NCI-H2171 (cell line): ENCODE results near the gene ZNF407.

Experiments used
- DNase-seq: peaks from one replicate; lab custom pipeline; 2025; lab: John Stamatoyannopoulos, UW

ZNF407 gene

GRCh38 chr18:74722237-74722636 lies 124.6 kb downstream of the ZNF407 start:
- no peak for DNase-seq

GRCh38 chr18:74724186-74724585 lies 126.5 kb downstream of the ZNF407 start:
- no peak for DNase-seq

- no peak for DNase-seq
Measured at GRCh38 chr18:74725690-74726089, 128.0 kb downstream of the ZNF407 start.

- no peak for DNase-seq
Measured at GRCh38 chr18:74728586-74728985, 130.9 kb downstream of the ZNF407 start.

- no peak for DNase-seq
Measured at GRCh38 chr18:74731097-74731496, 133.4 kb downstream of the ZNF407 start.

- no peak for DNase-seq
Measured at GRCh38 chr18:74732380-74732779, 134.7 kb downstream of the ZNF407 start.

GRCh38 chr18:74733598-74733997 lies 135.9 kb downstream of the ZNF407 start:
- no peak for DNase-seq

- DNase-seq: no peak
Measured at GRCh38 chr18:74734013-74734444, 136.4 kb downstream of the ZNF407 start.

GRCh38 chr18:74739926-74740325 lies 142.3 kb downstream of the ZNF407 start:
- DNase-seq: no peak

GRCh38 chr18:74742573-74743243 lies 145.0 kb downstream of the ZNF407 start:
- no peak for DNase-seq

- no peak for DNase-seq
Measured at GRCh38 chr18:74745633-74746403, 148.1 kb downstream of the ZNF407 start.

- no peak for DNase-seq
Measured at GRCh38 chr18:74748809-74749208, 151.1 kb downstream of the ZNF407 start.

GRCh38 chr18:74758995-74759394 lies 161.3 kb downstream of the ZNF407 start:
- no peak for DNase-seq

GRCh38 chr18:74760026-74760425 lies 162.4 kb downstream of the ZNF407 start:
- no peak for DNase-seq

GRCh38 chr18:74760436-74760835 lies 162.8 kb downstream of the ZNF407 start:
- DNase-seq: no peak

- DNase-seq: no peak
Measured at GRCh38 chr18:74766251-74766650, 168.6 kb downstream of the ZNF407 start.

- no peak for DNase-seq
Measured at GRCh38 chr18:74768096-74768495, 170.4 kb downstream of the ZNF407 start.

GRCh38 chr18:74773171-74773624 lies 175.5 kb downstream of the ZNF407 start:
- no peak for DNase-seq

GRCh38 chr18:74774486-74774885 lies 176.8 kb downstream of the ZNF407 start:
- no peak for DNase-seq

GRCh38 chr18:74775239-74775638 lies 177.6 kb downstream of the ZNF407 start:
- no peak for DNase-seq

- no peak for DNase-seq
Measured at GRCh38 chr18:74778191-74778847, 180.6 kb downstream of the ZNF407 start.

- DNase-seq: no peak
Measured at GRCh38 chr18:74784752-74785151, 187.1 kb downstream of the ZNF407 start.

GRCh38 chr18:74785632-74786031 lies 188.0 kb downstream of the ZNF407 start:
- no peak for DNase-seq
